Astrocyte of the cerebellum (primary cell): ENCODE measurements around the gene C1QTNF1.

ENCODE experiments used
- DNase-seq: peaks from one replicate; pipeline ENCODE4 v3.0.0-alpha.2; 2011; ENCODE audit warnings: low read depth
- H3K4me3 ChIP-seq: 2 replicates; pipeline ENCODE4 v1.5.1; 2011; ENCODE audit warnings: mild to moderate bottlenecking, low read depth, low read length, moderate library complexity
- in situ Hi-C: cut with HindIII; loops from 2 replicates; pipeline ENCODE4 v1.10.0; 2017; ENCODE audit warnings: low sequenced_read_pairs
- TF ChIP-seq, protein P1 (sequence below): IDR thresholded peaks from 2 replicates; pipeline ENCODE4 v1.5.1; 2012; ENCODE audit warnings: low read length, low read depth, moderate library complexity, mild to moderate bottlenecking; ENCODE audit errors: missing control alignments

Gene C1QTNF1

GRCh38 chr17:79012563-79013134, 11.3 kb upstream of the C1QTNF1 start:
- in situ Hi-C loops, result no loop called here
- H3K4me3 ChIP-seq, result no peak overlapping the region
- DNase-seq, result no peak
- TF ChIP-seq, protein P1, sequence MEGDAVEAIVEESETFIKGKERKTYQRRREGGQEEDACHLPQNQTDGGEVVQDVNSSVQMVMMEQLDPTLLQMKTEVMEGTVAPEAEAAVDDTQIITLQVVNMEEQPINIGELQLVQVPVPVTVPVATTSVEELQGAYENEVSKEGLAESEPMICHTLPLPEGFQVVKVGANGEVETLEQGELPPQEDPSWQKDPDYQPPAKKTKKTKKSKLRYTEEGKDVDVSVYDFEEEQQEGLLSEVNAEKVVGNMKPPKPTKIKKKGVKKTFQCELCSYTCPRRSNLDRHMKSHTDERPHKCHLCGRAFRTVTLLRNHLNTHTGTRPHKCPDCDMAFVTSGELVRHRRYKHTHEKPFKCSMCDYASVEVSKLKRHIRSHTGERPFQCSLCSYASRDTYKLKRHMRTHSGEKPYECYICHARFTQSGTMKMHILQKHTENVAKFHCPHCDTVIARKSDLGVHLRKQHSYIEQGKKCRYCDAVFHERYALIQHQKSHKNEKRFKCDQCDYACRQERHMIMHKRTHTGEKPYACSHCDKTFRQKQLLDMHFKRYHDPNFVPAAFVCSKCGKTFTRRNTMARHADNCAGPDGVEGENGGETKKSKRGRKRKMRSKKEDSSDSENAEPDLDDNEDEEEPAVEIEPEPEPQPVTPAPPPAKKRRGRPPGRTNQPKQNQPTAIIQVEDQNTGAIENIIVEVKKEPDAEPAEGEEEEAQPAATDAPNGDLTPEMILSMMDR, result no peak

- TF ChIP-seq, protein P1, result no peak
- no peak for DNase-seq
- H3K4me3 ChIP-seq, result no peak overlapping the region
- in situ Hi-C loops, result no loop called here
These were observed 9.7 kb upstream of the C1QTNF1 start for GRCh38 chr17:79014158-79014758.

GRCh38 chr17:79017546-79018369, 6.2 kb upstream of the C1QTNF1 start:
- TF ChIP-seq, protein P1, result no peak
- no peak for DNase-seq
- no peak overlapping the region for H3K4me3 ChIP-seq
- in situ Hi-C loops, result no loop called here

DNA sequence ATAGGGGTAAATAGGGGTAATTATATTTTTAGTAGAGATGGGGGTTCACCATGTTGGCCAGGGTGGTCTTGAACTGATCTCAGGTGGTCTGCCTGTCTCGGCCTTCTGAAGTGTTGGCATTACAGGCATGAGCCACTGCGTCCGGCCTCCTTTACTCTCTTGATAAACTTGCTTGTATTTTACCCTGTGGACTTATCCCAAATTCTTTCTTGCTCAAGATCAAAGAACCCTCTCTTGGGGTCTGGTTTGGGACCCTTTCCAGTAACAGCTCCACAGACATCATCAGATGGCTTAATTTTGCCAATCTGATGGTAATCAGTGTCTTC, 5.6 kb upstream of the C1QTNF1 start:
- in situ Hi-C loops, result no loop called here

DNA sequence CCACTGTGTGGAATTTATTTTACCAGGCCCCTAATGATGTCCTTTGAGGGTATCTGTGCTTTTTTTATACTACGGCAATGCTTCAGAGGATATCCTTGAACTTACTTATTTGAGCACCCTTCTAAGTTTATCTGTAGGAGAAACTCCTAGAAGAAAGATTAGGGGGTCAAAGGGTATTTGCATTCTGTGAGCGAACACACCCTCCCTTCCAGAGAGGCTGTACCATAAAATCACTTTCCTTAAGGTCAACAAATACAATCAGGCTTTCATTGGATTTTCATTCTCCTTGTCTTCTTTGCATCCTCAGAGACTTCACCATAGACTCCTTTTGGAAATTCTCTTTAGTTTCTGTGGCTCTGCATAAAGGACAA, 4.7 kb upstream of the C1QTNF1 start:
- in situ Hi-C loops, result no loop called here
- no peak for DNase-seq
- TF ChIP-seq, protein P1, result no peak
- no peak overlapping the region for H3K4me3 ChIP-seq

More for the DNA sequence above, 5.6 kb upstream of the C1QTNF1 start:
- DNase-seq, result no peak
- TF ChIP-seq, protein P1, result no peak
- no peak overlapping the region for H3K4me3 ChIP-seq

DNA sequence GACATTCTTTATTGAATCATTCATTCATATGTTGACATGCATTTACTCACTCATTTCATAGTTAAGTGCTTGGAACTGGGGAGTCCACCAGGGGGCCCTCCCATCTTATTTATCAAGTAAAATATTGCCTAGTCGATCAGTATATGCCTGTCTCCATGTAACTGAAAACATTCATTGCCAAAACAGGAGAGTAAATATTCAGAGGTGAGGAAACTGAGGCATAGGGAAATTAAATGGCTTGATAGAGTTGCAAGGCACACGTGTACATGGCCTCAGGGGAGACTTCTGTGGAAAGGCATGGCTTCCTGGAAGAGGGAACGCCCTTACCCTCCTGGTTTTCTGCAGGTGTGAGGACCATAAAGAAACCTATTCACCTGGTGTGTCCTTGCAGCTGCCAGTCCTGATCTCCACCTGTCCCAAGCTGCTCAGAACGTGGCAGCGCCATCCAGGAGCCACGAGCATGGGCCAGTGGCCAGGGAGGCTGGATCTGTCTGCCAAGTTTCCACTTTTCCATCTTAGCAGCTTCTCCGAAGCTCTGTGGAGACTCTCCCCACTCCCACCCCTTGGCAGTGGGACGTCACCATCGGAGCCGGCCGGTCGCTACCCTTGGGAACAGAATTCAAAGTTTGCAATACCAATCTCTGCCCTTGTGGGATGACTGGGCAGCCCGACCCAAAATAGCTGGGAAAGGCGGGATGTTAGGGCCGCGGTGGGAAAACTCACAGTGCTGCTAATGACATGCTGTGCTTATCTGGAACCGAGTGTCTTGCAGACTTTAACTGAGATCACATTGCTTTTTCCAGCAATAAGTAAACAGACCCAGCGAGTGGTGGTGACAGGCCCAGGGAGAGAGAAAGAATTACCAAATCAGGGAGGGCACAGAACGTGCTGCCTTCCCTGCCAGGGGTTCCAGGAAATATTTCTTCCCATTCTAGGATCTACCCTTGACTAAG, 4.1 kb upstream of the C1QTNF1 start:
- H3K4me3 ChIP-seq, result no peak overlapping the region
- TF ChIP-seq, protein P1, result peak; percentile 75
- DNase-seq, result peak; percentile 55
- in situ Hi-C loops, result no loop called here
